ENCODE data around the gene CPN2. TPM values are rescaled to one million over a fixed set of nuclear protein-coding genes. Genes with fewer than 3 reads are reported as not detected.

Gene CPN2
- total and polyA plus RNA-seq, 3 donors from 2014 or later = 0.36 to 1.4 (median 1.1) TPM

DNA sequence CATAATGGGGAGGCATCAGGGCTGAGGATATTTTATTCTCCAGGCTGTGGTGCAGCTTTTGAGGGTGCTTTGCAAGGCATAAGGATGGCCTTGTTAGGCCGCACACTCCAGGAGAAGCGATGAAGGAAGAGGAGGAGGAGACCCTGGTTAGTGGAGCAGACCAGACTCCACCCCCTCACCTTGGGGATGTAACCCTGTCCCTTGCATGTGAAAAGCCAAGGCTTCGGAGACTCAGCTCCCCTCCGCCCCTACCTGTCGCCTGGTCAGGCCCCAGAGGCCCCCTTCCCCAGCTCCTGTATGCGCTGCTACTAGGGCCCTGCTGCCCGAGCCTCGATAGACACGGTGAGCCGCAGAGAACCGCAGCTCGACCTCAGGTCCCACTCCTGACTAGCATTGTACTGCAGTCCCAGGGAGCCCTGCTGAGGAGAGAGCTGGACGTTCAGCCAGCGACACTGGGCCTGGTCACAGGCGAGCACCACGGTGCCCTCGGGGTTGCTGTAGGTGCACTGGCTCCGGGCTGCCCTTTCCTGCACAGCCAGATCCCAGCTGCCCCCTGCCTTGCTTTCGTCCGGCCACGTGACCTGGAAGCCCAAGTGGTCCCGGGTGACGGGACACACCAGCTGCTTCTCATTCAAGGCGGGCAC is 10.2 kb downstream of the CPN2 start:
- Histone ChIP-seq H3K27ac (no peak overlapping the region), H3K4me3 (no peak overlapping the region), H3K9me3 (no peaks in the 10 kb centered on the region), H3K27me3 (no peaks in the 10 kb centered on the region), H3K4me1 (no peaks in the 10 kb centered on the region), H3K36me3 (ENCODE audit: low read depth, missing control alignments) (no peaks in the 10 kb centered on the region)
- no peak for DNase-seq
- intact Hi-C loops (cut with DNase I; ENCODE audit: low total_unique reads) = loop anchor here (5.0 to 10.0 kb wide), 2 partner anchors 61 to 264 kb away; no protein-coding TSS in a partner anchor
- 93% methylated on average over 24 of the region's 24 CpGs for WGBS, 2 donors
- TF ChIP-seq POLR2A (IDR thresholded peaks at IDR 0.05) = no peak
- TF ChIP-seq, protein P1, sequence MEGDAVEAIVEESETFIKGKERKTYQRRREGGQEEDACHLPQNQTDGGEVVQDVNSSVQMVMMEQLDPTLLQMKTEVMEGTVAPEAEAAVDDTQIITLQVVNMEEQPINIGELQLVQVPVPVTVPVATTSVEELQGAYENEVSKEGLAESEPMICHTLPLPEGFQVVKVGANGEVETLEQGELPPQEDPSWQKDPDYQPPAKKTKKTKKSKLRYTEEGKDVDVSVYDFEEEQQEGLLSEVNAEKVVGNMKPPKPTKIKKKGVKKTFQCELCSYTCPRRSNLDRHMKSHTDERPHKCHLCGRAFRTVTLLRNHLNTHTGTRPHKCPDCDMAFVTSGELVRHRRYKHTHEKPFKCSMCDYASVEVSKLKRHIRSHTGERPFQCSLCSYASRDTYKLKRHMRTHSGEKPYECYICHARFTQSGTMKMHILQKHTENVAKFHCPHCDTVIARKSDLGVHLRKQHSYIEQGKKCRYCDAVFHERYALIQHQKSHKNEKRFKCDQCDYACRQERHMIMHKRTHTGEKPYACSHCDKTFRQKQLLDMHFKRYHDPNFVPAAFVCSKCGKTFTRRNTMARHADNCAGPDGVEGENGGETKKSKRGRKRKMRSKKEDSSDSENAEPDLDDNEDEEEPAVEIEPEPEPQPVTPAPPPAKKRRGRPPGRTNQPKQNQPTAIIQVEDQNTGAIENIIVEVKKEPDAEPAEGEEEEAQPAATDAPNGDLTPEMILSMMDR (IDR thresholded peaks at IDR 0.05) = no peak

DNA sequence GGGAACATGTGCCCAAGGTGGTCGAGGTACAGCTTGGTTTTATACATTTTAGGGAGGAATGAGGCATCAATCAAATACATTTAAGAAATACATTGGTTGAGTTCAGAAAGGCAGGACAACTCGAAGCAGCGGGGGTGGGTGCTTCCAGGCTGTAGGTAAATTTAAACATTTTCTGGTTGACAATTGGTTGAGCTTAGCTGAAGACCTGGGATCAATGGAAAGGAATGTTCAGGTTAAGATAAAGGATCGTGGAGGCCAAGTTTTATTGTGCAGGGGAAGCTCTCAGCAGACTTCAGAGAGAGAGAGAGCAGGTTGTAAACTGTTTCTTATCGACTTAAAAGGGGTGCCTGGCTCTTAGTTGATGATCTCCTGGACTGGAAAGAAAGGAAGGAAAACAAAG is 11.3 kb downstream of the CPN2 start:
- no peak for DNase-seq
- WGBS, 2 donors = 58 to 63% methylated on average over 5 of the region's 5 CpGs
- H3K4me3 ChIP-seq = no peak overlapping the region
- no peaks in the 10 kb centered on the region for H3K36me3 ChIP-seq (ENCODE audit: low read depth, missing control alignments)
- TF ChIP-seq, protein P1 (IDR thresholded peaks at IDR 0.05) = no peak
- TF ChIP-seq POLR2A (IDR thresholded peaks at IDR 0.05) = no peak
- no peaks in the 10 kb centered on the region for H3K4me1 ChIP-seq
- intact Hi-C loops (cut with DNase I; ENCODE audit: low total_unique reads) = loop anchor here (5.0 to 10.0 kb wide), 2 partner anchors 62 to 265 kb away; no protein-coding TSS in a partner anchor
- no peak overlapping the region for H3K27ac ChIP-seq
- H3K27me3 ChIP-seq = no peaks in the 10 kb centered on the region
- H3K9me3 ChIP-seq = no peaks in the 10 kb centered on the region

DNA sequence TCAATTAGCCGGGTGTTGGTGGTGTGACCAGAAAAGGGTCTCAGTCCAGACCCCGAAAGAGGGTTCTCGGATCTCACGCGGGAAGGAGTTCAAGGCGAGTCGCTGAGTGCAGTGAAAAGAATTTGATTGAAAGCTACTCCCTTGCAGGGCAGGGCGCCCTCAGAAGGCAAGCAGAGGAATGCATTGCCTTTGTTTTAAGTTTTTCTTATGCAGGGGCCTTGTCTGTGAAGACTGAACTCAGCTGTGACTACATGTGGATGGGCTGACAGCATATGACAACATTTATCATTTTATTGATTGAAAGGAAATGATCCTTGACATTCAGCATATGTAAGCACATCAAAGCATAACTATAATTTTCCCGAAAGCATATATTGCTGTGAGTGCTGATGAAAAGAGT is 11.8 kb downstream of the CPN2 start:
- Histone ChIP-seq H3K9me3 (no peaks in the 10 kb centered on the region), H3K4me1 (no peaks in the 10 kb centered on the region), H3K36me3 (ENCODE audit: low read depth, missing control alignments) (no peaks in the 10 kb centered on the region), H3K27me3 (no peaks in the 10 kb centered on the region), H3K27ac (no peak overlapping the region), H3K4me3 (no peak overlapping the region)
- intact Hi-C loops (cut with DNase I; ENCODE audit: low total_unique reads) = no loop called here
- no peak for TF ChIP-seq POLR2A (IDR thresholded peaks at IDR 0.05)
- TF ChIP-seq, protein P1 (IDR thresholded peaks at IDR 0.05) = no peak
- DNase-seq = no peak
- 87 to 89% methylated on average over 9 of the region's 9 CpGs for WGBS, 2 donors

DNA sequence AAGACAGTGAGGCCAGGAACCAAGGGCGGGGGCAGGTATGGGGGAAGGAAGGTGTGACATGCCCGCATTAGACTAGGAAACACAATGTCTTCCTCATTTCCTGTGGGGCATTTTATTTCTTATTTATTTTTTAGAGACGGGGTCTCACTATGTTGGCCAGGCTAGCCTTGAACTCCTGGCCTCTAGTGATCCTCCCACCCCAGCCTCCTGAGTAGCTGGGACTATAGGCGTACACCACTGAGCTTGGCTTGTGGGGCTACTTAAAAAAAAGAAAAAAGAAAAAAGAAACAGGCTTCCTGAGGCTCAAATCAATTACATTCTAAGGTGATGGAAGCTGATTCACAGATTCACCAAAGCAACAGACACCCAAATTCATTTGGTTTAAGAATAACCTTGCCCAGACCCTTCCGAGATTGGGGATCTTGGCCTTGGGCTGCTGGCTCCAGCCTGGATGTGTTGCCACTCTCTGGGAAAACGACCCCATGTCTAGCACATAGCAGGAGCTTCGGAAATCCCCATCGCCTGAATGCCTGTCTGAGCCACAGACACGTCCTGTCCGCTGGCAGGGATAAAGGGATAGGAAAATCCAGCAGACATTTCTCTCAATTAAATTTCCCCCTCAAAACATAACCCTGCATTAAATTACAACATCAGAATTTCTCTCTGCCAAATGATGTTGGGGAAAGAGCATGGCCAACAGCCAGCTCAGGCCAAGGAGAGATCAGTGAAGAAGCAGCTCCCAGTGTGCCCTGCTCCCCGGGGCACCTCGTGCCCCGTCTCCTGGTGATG is 13.0 kb downstream of the CPN2 start:
- no peaks in the 10 kb centered on the region for H3K9me3 ChIP-seq
- intact Hi-C loops (cut with DNase I; ENCODE audit: low total_unique reads) = no loop called here
- H3K4me1 ChIP-seq = no peaks in the 10 kb centered on the region
- DNase-seq = no peak
- no peaks in the 10 kb centered on the region for H3K27me3 ChIP-seq
- no peaks in the 10 kb centered on the region for H3K36me3 ChIP-seq (ENCODE audit: low read depth, missing control alignments)
- H3K27ac ChIP-seq = no peak overlapping the region
- no peak overlapping the region for H3K4me3 ChIP-seq
- TF ChIP-seq, protein P1 (IDR thresholded peaks at IDR 0.05) = no peak
- no peak for TF ChIP-seq POLR2A (IDR thresholded peaks at IDR 0.05)
- 81 to 82% methylated on average over 13 of the region's 13 CpGs for WGBS, 2 donors

All from testis (tissue), 3 donors.